ENCODE measurements around the gene PAPOLB. TPM values are rescaled to one million over a fixed set of nuclear protein-coding genes. Genes with fewer than 3 reads are reported as not detected.
A peak's percentile ranks its signal among the peaks of the same experiment; 100 is the strongest.

Gene PAPOLB
- total RNA-seq, 1 donor from 2014 or later = 0.05 TPM

DNA sequence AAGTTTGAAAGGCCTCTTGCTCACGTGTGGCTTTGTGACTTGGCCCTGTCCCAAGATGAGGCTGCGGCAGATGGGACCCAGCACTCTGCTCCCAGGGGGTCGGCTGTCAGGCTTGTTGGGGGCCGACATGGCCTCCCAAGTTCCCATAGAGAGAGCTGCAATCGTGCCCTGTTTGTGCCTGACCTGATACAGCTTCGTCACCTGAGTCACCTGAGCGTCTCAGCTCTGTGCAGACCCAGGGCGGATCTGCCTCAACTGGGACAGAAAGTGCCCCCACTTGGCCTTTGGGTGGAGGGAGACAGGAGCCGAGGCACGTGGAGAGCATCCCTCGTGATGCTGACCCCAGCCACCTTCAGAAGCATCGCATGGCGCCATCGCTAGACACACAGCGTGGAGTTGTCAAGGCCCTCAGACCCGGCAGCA, 21.7 kb downstream of the PAPOLB start:
- DNase-seq = no peak
- TF ChIP-seq, protein P1, sequence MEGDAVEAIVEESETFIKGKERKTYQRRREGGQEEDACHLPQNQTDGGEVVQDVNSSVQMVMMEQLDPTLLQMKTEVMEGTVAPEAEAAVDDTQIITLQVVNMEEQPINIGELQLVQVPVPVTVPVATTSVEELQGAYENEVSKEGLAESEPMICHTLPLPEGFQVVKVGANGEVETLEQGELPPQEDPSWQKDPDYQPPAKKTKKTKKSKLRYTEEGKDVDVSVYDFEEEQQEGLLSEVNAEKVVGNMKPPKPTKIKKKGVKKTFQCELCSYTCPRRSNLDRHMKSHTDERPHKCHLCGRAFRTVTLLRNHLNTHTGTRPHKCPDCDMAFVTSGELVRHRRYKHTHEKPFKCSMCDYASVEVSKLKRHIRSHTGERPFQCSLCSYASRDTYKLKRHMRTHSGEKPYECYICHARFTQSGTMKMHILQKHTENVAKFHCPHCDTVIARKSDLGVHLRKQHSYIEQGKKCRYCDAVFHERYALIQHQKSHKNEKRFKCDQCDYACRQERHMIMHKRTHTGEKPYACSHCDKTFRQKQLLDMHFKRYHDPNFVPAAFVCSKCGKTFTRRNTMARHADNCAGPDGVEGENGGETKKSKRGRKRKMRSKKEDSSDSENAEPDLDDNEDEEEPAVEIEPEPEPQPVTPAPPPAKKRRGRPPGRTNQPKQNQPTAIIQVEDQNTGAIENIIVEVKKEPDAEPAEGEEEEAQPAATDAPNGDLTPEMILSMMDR (IDR thresholded peaks at IDR 0.05; ENCODE audit: borderline replicate concordance) = no peak
- Histone ChIP-seq H3K36me3 (peaks cover 11% of the 10 kb centered on the region), H3K4me1 (peaks cover 19% of the 10 kb centered on the region), H3K4me3 (no peak overlapping the region), H3K27me3 (ENCODE audit: low read depth) (peaks cover 1% of the 10 kb centered on the region), H3K27ac (replicated peaks) (no peak overlapping the region), H3K9me3 (replicated peaks) (no peaks in the 10 kb centered on the region)
- intact Hi-C loops (cut with micrococcal nuclease) = no loop called here

GRCh38 chr7:4838626-4839334, 23.1 kb downstream of the PAPOLB start:
- peak overlapping the region; percentile 55 for H3K27ac ChIP-seq (replicated peaks)
- DNase-seq = no peak
- H3K9me3 ChIP-seq (replicated peaks) = no peaks in the 10 kb centered on the region
- H3K4me3 ChIP-seq = no peak overlapping the region
- peaks cover 23% of the 10 kb centered on the region for H3K36me3 ChIP-seq
- H3K27me3 ChIP-seq (ENCODE audit: low read depth) = no peaks in the 10 kb centered on the region
- intact Hi-C loops (cut with micrococcal nuclease) = no loop called here
- TF ChIP-seq, protein P1 (IDR thresholded peaks at IDR 0.05; ENCODE audit: borderline replicate concordance) = no peak
- peaks cover 19% of the 10 kb centered on the region for H3K4me1 ChIP-seq

- TF ChIP-seq, protein P1 (IDR thresholded peaks at IDR 0.05; ENCODE audit: borderline replicate concordance) = no peak
- H3K4me1 ChIP-seq = peaks cover 14% of the 10 kb centered on the region
- H3K27me3 ChIP-seq (ENCODE audit: low read depth) = no peaks in the 10 kb centered on the region
- peaks cover 24% of the 10 kb centered on the region for H3K36me3 ChIP-seq
- no peak for DNase-seq
- H3K27ac ChIP-seq (replicated peaks) = peak overlapping the region; percentile 55
- no peak overlapping the region for H3K4me3 ChIP-seq
- no peaks in the 10 kb centered on the region for H3K9me3 ChIP-seq (replicated peaks)
- intact Hi-C loops (cut with micrococcal nuclease) = no loop called here
These were observed 23.8 kb downstream of the PAPOLB start for GRCh38 chr7:4837803-4838625.

GRCh38 chr7:4837041-4837802, 24.6 kb downstream of the PAPOLB start:
- Histone ChIP-seq H3K9me3 (replicated peaks) (no peaks in the 10 kb centered on the region), H3K27ac (replicated peaks) (peak overlapping the region; percentile 55), H3K27me3 (ENCODE audit: low read depth) (no peaks in the 10 kb centered on the region), H3K4me3 (no peak overlapping the region), H3K36me3 (peaks cover 24% of the 10 kb centered on the region), H3K4me1 (peaks cover 13% of the 10 kb centered on the region)
- intact Hi-C loops (cut with micrococcal nuclease) = no loop called here
- TF ChIP-seq, protein P1 (IDR thresholded peaks at IDR 0.05; ENCODE audit: borderline replicate concordance) = no peak
- DNase-seq = no peak

GRCh38 chr7:4836206-4836661, 25.6 kb downstream of the PAPOLB start:
- peaks cover 13% of the 10 kb centered on the region for H3K4me1 ChIP-seq
- no peak overlapping the region for H3K27ac ChIP-seq (replicated peaks)
- TF ChIP-seq, protein P1 (IDR thresholded peaks at IDR 0.05; ENCODE audit: borderline replicate concordance) = no peak
- H3K4me3 ChIP-seq = no peak overlapping the region
- H3K27me3 ChIP-seq (ENCODE audit: low read depth) = no peaks in the 10 kb centered on the region
- H3K9me3 ChIP-seq (replicated peaks) = no peaks in the 10 kb centered on the region
- intact Hi-C loops (cut with micrococcal nuclease) = no loop called here
- DNase-seq = no peak
- peaks cover 24% of the 10 kb centered on the region for H3K36me3 ChIP-seq

Data from left ventricle myocardium inferior (tissue), 1 donor.